GM04504 (cell line): Measurements from ENCODE around the gene DNAJB4.
"Not testable (repeated sequence)": the region's sequence is repeated elsewhere in the genome, so short reads cannot be mapped to it uniquely, and the experiment has no call there.

Experiments
- DNase-seq: peaks from one replicate; pipeline ENCODE4 v3.0.0-alpha.2; 2012; ENCODE audit warnings: low read depth

The DNAJB4 gene

GRCh38 chr1:78004719-78005447 is at the start of gene DNAJB4:
TSS of gene DNAJB4 (plus strand) at chr1:78004939. CDS start at chr1:78005111, 172 bp downstream.
- peak; percentile 91 for DNase-seq

DNA sequence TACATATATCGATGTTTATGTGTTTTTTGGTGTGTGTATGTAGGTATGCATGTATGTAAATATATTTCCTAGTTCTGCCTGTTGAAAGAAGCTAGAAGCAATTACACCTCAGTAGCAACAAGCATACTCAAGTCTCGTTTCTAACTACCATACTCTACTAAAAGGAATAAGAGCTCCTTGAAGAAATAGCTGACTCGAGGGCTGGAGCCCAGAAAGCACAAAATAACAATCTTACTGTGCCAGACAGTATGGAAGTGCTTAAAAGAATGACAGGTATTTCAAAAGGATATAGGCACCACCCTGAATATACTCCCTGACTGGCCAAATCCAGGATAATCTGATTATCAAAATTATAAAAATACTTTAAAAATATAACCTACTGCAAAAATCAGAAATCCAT is 49.0 kb upstream of the DNAJB4 start:
- no peak for DNase-seq

DNA sequence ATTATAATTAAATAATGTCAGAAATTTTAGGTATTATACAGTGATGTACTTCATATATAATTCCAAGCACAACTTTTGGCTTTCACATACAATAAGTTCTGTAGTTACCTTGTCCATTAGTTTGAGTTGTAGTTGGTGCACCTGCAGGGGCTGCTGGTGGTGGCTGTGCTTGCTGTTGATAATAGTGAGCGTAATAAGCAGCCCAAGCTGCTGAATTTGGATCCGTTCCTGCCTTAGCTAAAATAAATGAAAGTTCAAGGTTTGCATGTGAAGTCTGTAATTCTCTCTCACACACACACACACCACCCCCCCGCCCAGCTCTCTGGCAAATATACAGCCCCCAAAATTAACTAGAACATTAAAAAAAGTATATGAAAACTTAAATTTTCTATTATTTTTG is 48.3 kb upstream of the DNAJB4 start:
- no peak for DNase-seq

DNA sequence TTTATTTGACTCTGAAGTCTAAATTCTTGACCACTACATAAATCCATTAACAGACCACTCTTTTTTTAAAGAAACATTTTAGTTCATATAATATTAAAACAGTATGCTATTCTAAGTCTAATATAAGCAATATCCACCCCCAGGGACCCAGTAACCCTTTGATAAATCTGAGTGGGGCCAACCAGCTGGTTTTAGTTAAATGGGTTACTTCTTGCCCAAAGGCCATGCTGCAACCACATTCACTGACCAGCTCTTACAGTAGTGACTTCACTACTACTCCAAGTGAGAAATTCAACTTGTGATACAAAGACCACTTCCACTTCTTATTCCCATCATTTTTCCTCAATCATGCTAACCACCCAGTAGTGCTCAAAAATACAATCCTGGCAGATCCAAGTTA is 46.3 kb upstream of the DNAJB4 start:
- DNase-seq: no peak

DNA sequence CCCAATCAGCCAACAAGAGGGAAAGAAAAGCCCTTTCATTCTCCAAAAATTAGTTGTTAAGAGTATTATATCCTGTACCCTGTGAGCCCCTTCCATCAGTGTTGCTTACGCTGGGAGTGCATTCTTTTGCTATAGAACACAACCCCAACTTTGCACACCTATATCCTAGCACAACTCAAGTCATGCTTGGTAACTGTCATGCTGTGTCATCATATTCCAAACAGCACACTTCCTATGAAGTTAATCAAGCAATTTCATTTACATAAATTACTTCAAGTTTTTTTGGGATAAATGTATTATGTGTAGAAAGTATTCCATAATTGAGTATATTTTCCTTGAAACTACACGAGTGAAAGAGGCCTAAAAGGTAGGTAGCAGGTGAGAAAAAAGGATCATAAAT is 45.9 kb upstream of the DNAJB4 start:
- DNase-seq: no peak

- no peak for DNase-seq
Measured at GRCh38 chr1:77961392-77961791, 43.3 kb upstream of the DNAJB4 start.

GRCh38 chr1:77966291-77966690 is 38.4 kb upstream of the DNAJB4 start:
- no peak for DNase-seq

- no peak for DNase-seq
Measured at GRCh38 chr1:77970192-77970591, 34.5 kb upstream of the DNAJB4 start.

DNA sequence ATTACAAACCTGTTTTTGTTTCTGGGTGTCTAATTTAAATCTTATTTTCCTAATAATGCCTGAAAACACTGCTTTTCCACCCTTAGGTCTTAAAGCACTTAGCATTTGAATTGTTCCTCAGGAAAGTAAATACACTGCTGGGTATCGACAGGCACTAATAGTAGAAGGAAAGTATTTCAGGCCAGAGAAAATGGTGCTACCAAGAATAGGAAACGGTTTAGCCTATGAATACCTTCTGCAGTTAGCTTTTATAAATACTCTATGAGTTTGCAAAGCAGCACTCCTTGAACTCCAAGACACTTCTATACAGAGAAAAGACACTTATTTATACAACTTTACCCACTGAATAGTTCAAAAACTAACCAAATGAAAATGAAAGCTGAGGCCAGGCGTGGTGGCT is 32.7 kb upstream of the DNAJB4 start:
- no peak for DNase-seq

DNA sequence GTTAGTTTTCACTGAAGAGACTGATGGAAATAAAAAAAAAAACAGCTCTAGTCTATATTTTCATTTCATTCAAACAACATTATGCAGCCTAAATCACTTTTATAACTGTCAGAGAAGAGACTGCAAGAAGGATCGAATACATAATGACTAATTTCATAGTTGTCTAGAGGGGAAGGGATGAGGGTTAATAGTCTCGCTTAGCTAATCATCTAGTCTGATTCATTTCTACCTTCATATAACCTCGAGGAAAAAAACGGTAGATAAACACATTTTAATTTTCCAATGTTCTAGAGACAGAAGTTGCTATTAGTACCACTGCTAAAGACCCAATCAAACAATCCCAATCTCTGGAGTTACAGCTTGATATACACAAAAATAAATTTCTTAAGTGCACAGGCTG is 29.4 kb upstream of the DNAJB4 start:
- DNase-seq: no peak

GRCh38 chr1:77975907-77976306 is 28.8 kb upstream of the DNAJB4 start:
- no peak for DNase-seq

- no peak for DNase-seq
Measured at GRCh38 chr1:77976433-77977076, 28.2 kb upstream of the DNAJB4 start.

DNA sequence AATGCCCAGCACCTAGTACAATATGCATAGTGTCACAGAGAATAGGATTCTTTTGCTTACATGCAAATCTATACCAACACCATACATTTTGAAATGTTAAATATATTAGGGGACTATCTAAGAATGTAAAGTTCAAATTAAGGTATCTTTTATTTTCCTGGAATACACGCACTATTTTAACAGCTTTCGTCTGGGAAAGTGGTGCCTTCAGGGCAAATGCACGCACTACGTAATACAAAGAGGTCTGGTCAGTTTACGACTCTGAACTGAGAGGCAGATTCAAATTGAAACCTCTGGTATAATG is 26.8 kb upstream of the DNAJB4 start:
- peak; percentile 86 for DNase-seq

- no peak for DNase-seq
Measured at GRCh38 chr1:77978293-77978968, 26.3 kb upstream of the DNAJB4 start.

- DNase-seq: peak; percentile 99
Measured at GRCh38 chr1:77978969-77979876, 25.5 kb upstream of the DNAJB4 start, which contains the start of gene FUBP1. TSS of gene FUBP1 (minus strand) at chr1:77979072. CDS start at chr1:77979004, 68 bp downstream.

GRCh38 chr1:77983352-77983996 is 21.3 kb upstream of the DNAJB4 start:
- DNase-seq: not testable (repeated sequence)

- DNase-seq: no peak
Measured at GRCh38 chr1:77983997-77984355, 20.8 kb upstream of the DNAJB4 start.

- DNase-seq: no peak
Measured at GRCh38 chr1:77984629-77985028, 20.1 kb upstream of the DNAJB4 start.

- no peak for DNase-seq
Measured at GRCh38 chr1:77986810-77987209, 17.9 kb upstream of the DNAJB4 start.

DNA sequence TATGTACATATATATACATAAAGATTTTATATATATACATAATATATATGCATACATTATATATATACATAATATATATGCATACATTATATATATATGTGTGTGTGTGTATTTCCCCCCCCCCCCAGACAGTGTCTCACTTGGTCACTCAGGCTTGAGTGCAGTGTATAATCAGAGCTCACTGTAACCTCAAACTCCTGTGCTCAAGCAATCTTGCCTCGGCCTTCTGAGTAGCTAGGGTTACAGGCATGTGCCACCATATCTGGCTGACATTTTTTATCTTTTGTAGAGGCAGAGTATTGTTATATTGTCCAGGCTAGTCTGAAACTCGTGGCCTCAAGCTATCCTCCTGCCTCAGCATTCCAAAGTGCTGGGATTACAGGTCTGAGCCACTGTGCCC is 16.8 kb upstream of the DNAJB4 start:
- DNase-seq: no peak

DNA sequence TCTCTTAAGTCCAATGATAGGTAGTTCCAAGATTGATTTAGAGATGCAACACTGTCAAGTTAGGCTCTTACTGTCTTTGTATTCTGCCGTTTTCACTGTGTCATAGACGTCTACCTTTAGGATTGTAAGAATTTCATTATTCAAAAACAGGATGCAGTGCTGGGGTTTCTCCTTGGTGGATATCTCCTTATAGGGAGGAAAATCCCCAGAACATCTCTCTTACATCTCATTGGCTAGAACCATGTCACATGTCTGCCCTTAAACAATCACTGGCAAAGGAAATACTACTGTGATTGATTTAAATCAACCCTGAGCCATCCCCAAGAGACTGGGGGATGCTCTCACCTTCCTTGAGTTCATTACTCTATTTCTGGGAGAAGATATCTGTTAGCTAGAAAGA is 15.0 kb upstream of the DNAJB4 start:
- no peak for DNase-seq
